Activated T-helper 2 cell treated with anti-CD3 and anti-CD28 coated beads, Interferon-gamma antibody, Interleukin-2, Interleukin-4, amounts not matched to agents 10 μg/mL and 5 μg/mL and 100 μg/mL, durations not matched to agents 14 hours and 24 hours and 36 hours (primary cell): ENCODE data around the gene NAP1L4. TPM values are rescaled to one million over a fixed set of nuclear protein-coding genes. Genes with fewer than 3 reads are reported as not detected.
"Not testable (repeated sequence)": the region's sequence is repeated elsewhere in the genome, so short reads cannot be mapped to it uniquely, and the experiment has no call there.

Source experiments
- DNase-seq: peaks from one replicate; pipeline ENCODE4 v3.0.0; 2021; ENCODE audit warnings: low spot score
- H3K27ac Mint-ChIP-seq: one replicate; pipeline ENCODE4 v1.8.0; 2021; ENCODE audit warnings: mixed read lengths
- H3K27me3 Mint-ChIP-seq: one replicate; pipeline ENCODE4 v1.8.0; 2021; ENCODE audit warnings: low read depth, mixed read lengths
- H3K36me3 Mint-ChIP-seq: one replicate; pipeline ENCODE4 v1.8.0; 2021; ENCODE audit warnings: low read depth, mixed read lengths
- H3K4me1 Mint-ChIP-seq: one replicate; pipeline ENCODE4 v1.8.0; 2021; ENCODE audit warnings: low read depth, mixed read lengths
- H3K4me3 Mint-ChIP-seq: one replicate; pipeline ENCODE4 v1.8.0; 2021; ENCODE audit warnings: low read depth, mild to moderate bottlenecking, moderate library complexity, mixed read lengths
- H3K9me3 Mint-ChIP-seq: one replicate; pipeline ENCODE4 v1.8.0; 2021; ENCODE audit warnings: mixed read lengths
- intact Hi-C: fragments of 100-400 bp; cut with micrococcal nuclease; formaldehyde crosslinking; loops from one replicate; pipeline ENCODE4 v1.15.1; 2023
- total RNA-seq: library from RNA; stranded (reverse); gene quantifications from 2 replicates; pipeline ENCODE4 v1.2.3, GENCODE V29; 2022

NAP1L4 gene
- total RNA-seq, 1 donor from 2014 or later = 267 TPM

DNA sequence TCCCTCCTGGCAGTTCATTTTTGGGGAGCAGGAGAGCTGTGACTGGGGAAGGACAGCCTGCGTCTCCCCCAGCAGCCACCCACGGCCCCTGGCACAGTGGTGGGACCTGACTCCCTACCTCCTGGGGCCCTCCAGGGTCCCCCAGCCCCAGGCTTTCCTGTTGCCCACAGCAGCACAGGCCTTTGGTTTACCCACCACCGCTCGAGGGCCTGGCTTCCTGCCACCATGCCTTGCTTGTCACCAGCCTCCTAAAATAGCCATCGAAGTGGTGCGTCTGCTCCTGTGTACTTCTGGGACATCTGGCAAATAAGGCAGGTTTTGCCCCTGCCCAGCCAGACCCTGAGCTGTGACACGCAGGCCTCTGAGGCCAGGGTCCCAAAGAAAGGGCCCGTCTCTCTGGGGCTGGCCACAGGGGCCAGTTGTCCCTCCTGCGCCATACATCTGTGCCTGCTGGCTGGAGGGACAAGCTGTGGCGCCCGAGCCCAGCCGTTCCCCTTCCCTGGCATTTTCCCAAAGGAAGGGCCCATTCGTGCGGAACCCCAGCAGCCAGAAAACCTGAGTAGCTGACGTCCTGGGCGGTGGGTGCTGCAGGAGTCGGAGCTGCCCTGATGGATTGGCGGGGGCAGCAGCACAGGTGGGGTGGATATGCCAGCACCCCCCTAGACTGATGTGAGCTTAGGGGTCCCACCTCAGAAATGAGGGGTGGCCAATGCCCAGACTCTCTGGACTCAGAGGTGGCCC, 77.5 kb downstream of the NAP1L4 start:
- intact Hi-C loops = no loop called here
- Mint-ChIP-seq H3K4me1 (no peaks in the 10 kb centered on the region), H3K9me3 (no peaks in the 10 kb centered on the region), H3K27ac (no peak overlapping the region), H3K4me3 (no peak overlapping the region), H3K36me3 (no peaks in the 10 kb centered on the region), H3K27me3 (no peaks in the 10 kb centered on the region)
- DNase-seq = no peak

DNA sequence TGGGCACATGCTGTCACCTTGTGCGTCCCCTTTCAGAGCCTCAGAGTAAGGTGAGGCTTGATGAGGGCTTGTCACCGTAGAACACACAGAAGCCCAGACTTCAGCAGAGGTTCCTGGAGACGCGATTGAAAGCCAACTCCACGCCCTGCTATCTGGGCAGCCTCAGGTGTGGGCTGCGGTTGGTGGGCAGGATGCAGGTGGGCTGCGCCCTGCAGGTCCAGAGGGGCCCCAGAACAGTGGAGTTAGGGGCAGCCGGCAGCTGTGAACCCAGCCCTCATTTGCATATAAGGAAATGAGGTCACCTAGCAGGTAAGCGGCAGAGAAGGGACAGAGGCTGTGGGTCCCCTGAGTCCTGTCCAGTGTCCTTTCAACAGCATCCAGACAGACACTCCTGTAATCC, 78.4 kb downstream of the NAP1L4 start:
- no peak for DNase-seq
- H3K9me3 Mint-ChIP-seq = no peaks in the 10 kb centered on the region
- H3K36me3 Mint-ChIP-seq = no peaks in the 10 kb centered on the region
- intact Hi-C loops = no loop called here
- no peaks in the 10 kb centered on the region for H3K4me1 Mint-ChIP-seq
- H3K4me3 Mint-ChIP-seq = no peak overlapping the region
- no peak overlapping the region for H3K27ac Mint-ChIP-seq
- H3K27me3 Mint-ChIP-seq = no peaks in the 10 kb centered on the region

DNA sequence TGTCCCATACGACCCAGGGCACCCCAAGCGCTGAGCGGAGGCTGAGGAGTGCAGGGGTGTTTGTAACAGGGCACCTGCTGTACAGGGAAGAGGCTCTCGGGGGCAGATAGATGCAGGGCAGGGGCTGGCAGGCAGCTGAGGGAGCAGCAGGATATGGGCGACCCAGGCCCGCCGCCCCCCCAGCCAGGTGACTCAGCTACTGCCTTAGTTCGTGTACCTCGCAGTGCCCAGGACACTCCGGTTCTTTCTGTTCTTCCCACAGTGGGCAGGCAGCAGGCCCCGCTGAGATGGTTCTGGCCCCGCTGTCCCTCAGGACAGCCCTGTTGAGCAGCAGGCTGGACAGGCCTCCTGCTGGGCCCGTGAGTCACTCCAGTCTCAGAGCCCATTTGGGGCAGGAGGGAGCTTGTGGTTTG, 79.1 kb downstream of the NAP1L4 start:
- intact Hi-C loops = no loop called here
- no peaks in the 10 kb centered on the region for H3K27me3 Mint-ChIP-seq
- H3K4me3 Mint-ChIP-seq = no peak overlapping the region
- no peaks in the 10 kb centered on the region for H3K36me3 Mint-ChIP-seq
- no peak overlapping the region for H3K27ac Mint-ChIP-seq
- no peak for DNase-seq
- no peaks in the 10 kb centered on the region for H3K4me1 Mint-ChIP-seq
- no peaks in the 10 kb centered on the region for H3K9me3 Mint-ChIP-seq

DNA sequence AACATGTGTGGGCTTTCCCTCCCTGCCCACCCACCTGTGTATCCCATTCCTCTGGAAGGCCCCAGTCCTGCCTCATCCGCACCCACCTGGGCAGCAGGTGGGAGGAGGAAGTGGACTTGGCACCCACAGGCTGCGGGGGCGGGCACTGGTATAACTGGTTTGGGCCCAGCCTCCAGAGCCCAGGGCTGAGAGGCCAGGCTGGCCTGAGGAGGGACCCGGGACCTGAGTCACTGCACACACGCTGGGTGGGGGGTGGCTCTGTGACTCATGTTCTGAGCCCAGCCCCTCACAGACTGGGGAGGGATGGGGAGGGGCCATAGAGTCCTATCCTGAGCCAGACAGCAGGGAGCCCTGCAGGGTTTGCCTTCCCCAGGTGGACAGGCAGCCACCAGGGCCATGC, 79.6 kb downstream of the NAP1L4 start:
- intact Hi-C loops = no loop called here
- H3K27me3 Mint-ChIP-seq = no peaks in the 10 kb centered on the region
- no peaks in the 10 kb centered on the region for H3K4me1 Mint-ChIP-seq
- DNase-seq = no peak
- H3K4me3 Mint-ChIP-seq = no peak overlapping the region
- H3K27ac Mint-ChIP-seq = no peak overlapping the region
- H3K9me3 Mint-ChIP-seq = no peaks in the 10 kb centered on the region
- no peaks in the 10 kb centered on the region for H3K36me3 Mint-ChIP-seq

DNA sequence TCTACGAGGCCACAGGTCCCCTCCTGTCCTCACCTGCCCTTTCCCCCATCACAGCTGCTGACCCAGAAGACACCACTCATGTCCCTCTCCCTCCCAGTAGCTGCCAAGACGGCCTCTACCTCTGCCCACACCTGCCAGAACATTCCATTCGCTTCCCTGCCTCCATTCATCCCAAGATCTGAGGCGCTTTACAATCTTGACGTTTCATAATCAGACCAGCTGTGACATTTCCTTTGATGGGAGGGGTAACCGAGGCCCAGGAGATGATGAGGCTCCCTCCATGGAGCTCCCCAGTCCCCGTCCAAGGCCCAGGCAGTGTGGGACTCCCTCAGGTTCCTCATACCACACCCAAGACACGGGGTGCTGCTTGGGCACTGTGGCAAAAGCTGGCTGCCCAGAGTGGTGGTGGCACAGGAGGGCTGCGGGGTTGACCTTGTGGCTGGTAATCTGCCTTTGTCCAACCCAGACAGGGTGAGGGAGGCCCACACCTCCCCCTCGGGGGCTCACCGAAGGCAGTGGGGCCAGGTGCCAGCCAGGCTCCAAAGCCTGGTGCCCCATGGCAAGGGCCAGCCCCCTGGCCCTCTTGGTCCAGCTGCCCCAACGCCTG, 80.2 kb downstream of the NAP1L4 start:
- Mint-ChIP-seq H3K4me3 (no peak overlapping the region), H3K4me1 (no peaks in the 10 kb centered on the region), H3K36me3 (no peaks in the 10 kb centered on the region), H3K27ac (no peak overlapping the region), H3K27me3 (no peaks in the 10 kb centered on the region), H3K9me3 (no peaks in the 10 kb centered on the region)
- intact Hi-C loops = no loop called here
- no peak for DNase-seq

DNA sequence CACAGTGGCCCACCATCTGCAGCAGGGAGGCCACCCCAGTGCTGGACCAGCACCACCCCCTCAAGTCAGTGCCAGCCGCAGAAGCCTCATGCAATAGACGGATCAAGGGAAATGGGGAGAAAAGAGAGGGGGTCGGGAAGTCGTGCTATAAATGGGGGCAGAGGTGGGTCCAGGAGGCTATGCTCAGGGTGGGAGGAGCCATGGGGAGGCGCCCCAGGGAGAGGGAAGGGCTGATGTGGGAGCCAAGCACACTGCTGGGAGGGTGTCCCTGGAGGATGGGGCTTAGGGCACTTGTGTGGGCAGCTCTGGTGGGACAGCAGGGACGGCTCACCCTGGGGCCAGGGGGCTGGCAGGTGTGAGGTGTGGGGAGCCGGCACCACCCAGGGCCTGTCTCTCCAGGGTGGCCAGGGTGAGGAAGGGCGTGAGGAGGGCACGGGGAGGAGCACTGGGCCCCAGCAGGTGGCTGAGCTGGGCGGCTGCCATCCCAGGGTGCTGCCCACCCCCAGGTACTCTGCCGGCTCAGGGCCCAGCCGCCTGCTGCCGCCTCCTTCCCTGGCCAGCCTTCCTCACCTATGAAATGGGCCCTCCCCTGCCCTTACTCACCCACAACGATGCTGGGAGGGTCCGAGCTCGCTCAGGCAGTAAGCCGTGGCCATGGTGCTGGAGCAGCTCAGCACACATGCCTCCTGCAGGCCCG, 80.9 kb downstream of the NAP1L4 start:
- intact Hi-C loops = no loop called here
- Mint-ChIP-seq H3K27me3 (no peaks in the 10 kb centered on the region), H3K9me3 (no peaks in the 10 kb centered on the region), H3K4me3 (no peak overlapping the region), H3K36me3 (no peaks in the 10 kb centered on the region), H3K27ac (no peak overlapping the region), H3K4me1 (no peaks in the 10 kb centered on the region)
- DNase-seq = no peak

DNA sequence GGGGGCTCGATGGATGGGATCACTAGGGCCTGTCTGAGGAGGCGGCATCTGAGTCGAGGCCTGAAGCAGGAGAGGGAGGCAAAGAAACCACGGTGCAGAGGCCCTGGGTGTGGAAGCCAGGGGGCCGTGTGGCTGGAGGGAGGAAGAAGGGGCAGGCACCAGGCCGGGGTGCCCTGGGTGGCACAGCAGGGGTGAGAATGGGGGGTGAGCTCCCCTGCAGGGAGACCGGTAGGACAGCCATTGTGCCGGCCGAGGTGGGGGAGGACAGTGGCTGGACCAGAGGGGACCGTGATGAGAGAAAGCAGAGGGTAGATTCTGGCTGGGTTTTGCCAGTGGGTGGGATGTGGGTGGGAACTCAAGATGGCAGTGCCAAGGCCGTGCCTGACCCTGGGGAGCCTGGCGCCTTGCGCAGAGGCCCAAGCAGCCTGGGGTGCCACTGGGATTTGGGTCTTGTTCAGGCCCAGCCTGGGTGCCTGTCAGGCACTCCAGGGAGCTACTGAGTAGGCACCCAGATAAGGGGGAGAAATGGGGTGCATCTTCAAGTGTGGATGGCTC, 81.7 kb downstream of the NAP1L4 start:
- intact Hi-C loops = no loop called here
- Mint-ChIP-seq H3K27ac (no peak overlapping the region), H3K9me3 (peaks cover 4% of the 10 kb centered on the region), H3K4me3 (no peak overlapping the region), H3K36me3 (peaks cover 6% of the 10 kb centered on the region), H3K27me3 (no peaks in the 10 kb centered on the region), H3K4me1 (no peaks in the 10 kb centered on the region)
- no peak for DNase-seq

DNA sequence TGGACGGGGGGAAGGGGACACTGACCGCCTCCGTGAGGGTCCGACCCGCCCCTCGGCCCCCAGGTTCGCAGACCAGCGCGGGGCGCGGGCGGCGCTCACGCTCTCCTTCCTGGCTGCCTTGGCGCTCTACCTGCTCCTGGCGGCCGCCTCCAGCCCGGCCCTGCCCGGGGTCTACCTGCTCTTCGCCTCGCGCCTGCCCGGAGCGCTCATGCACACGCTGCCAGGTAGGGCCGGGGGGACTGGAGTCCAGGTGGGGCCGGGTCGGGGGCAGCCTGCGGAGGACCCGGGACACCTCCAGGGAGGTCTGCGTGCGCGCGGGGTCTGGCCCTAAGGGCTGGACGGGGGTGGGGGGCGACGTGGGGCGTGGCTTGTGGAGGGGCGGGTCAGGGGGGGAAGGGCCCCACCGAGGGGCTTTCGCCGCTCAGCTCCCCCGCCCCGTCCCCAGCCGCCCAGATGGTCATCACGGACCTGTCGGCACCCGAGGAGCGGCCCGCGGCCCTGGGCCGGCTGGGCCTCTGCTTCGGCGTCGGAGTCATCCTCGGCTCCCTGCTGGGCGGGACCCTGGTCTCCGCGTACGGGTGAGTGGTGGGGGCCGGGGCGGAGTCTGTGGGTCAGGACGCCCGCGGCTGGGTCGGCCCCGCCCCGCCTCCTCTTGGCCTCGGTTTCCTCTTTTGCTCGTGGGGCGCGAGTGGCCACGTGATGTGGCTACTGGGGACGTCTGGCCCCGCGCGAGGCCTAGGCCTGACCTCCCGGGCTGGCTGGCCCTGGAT, 82.8 kb downstream of the NAP1L4 start:
- no peak overlapping the region for H3K4me3 Mint-ChIP-seq
- H3K36me3 Mint-ChIP-seq = peaks cover 15% of the 10 kb centered on the region
- H3K27me3 Mint-ChIP-seq = no peaks in the 10 kb centered on the region
- intact Hi-C loops = no loop called here
- H3K9me3 Mint-ChIP-seq = peaks cover 10% of the 10 kb centered on the region
- DNase-seq = no peak
- H3K4me1 Mint-ChIP-seq = peaks cover 2% of the 10 kb centered on the region
- no peak overlapping the region for H3K27ac Mint-ChIP-seq

DNA sequence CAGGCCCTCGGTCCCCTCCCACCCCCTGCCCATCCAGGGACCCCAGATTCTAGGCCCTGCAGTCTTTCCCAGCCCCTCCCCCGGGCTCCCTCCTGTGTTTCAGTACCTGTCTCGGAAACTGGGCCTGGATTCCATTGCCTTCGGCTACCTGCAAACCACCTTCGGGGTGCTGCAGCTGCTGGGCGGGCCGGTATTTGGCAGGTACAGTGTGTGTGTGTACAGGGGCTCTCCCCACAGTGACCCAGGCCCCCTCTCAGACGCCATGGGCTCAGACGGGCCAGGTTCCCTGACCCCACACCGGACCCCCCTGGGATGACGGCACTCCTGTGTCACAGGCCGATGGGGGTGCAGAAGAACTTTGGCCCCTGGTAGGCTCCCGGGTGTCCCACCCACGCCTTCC, 84.0 kb downstream of the NAP1L4 start:
- Mint-ChIP-seq H3K27me3 (no peaks in the 10 kb centered on the region), H3K4me1 (peaks cover 7% of the 10 kb centered on the region), H3K9me3 (peaks cover 10% of the 10 kb centered on the region), H3K4me3 (no peak overlapping the region), H3K27ac (no peak overlapping the region), H3K36me3 (peaks cover 15% of the 10 kb centered on the region)
- intact Hi-C loops = no loop called here
- no peak for DNase-seq

DNA sequence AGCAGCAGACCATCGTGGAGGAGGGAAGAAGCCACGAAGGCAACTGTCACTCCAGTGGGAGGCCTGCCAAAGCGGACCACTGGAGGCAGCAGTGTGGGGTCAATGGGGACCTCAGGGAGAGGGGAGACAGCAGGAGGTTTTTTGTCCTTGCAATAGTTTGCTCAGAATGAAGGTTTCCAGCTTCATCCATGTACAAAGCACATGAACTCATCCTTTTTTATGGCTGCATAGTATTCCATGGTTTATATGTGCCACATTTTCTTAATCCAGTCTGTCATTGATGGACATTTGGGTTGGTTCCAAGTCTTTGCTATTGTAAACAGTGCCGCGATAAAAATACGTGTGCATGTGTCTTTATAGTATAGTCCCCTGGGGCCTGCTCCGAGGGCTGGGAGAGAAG, 86.8 kb downstream of the NAP1L4 start:
- DNase-seq, H3K4me3 Mint-ChIP-seq, H3K9me3 Mint-ChIP-seq, H3K27ac Mint-ChIP-seq, intact Hi-C loops, H3K27me3 Mint-ChIP-seq: not testable (repeated sequence)
- peaks cover 15% of the 10 kb centered on the region for H3K4me1 Mint-ChIP-seq
- peaks cover 15% of the 10 kb centered on the region for H3K36me3 Mint-ChIP-seq

DNA sequence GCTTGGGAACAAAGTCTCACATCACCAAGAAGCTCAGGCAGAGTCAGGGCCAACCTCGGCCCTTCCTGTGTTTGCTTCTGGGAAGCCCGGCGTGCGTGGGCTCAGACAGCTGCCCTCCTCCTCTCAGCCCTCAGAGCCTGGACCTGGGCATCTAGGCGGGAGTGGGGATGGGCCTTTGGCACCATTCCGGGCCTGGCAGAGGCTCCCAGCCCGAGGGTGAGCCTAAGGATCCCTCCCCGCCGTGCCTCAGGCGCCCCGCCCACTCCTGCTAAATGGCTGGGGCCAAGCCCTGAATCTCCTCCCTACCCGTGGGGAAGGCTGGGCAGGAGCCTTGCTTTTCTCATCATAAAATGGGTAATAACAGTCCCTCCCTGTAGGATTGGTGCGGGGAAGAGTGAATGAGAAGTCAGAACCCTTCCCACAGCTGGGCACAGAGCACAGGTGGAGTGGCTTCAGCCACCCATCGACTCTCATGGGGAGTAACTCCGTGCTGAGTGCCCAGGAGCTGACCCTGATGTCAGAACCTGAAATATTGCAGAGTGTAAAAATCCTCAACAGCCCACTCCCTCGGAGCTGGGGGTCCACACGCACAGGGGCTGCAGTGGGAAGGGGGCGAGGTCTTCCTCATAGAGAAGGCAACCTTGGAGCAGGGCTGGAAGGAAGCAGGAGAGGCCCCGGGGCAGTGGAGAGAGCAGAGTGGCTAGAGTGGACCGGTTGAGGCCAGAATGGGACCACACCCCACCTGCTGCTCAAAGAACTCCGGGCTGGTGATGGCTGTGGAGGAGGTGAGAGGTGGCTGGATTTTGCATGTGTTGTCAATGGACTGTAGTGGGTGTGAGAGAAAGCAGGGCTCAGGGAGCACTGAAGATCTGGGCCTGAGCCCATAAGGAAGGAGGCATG, 87.7 kb downstream of the NAP1L4 start:
- peaks cover 15% of the 10 kb centered on the region for H3K36me3 Mint-ChIP-seq
- DNase-seq = no peak
- no peak overlapping the region for H3K27ac Mint-ChIP-seq
- H3K27me3 Mint-ChIP-seq = no peaks in the 10 kb centered on the region
- intact Hi-C loops = no loop called here
- peaks cover 10% of the 10 kb centered on the region for H3K9me3 Mint-ChIP-seq
- H3K4me1 Mint-ChIP-seq = peaks cover 19% of the 10 kb centered on the region
- H3K4me3 Mint-ChIP-seq = peak overlapping the region; percentile 57

DNA sequence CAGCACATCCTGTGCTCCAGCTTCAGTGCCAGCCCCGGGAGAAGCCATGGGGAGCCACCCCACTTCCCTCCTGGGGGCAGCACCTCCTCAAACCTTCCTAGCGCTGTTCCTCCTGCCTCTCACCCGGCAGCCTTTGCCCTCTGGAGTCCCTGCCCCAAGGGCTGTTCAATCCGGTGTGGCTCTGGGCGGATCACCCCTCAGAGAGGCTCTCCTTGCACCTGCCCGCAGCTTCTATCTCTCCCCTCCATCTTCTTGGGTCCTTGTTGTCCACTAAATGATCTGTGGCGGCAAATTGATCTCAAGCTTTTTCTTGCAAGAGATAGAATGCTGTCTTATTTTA, 88.5 kb downstream of the NAP1L4 start:
- H3K4me3 Mint-ChIP-seq = peak overlapping the region; percentile 57
- no peak for DNase-seq
- no peak overlapping the region for H3K27ac Mint-ChIP-seq
- H3K27me3 Mint-ChIP-seq = no peaks in the 10 kb centered on the region
- intact Hi-C loops = loop anchor here (2.0 kb wide), 2 partner anchors 19 to 87 kb away; partner anchors contain the start of gene CDKN1C
- peaks cover 15% of the 10 kb centered on the region for H3K36me3 Mint-ChIP-seq
- H3K4me1 Mint-ChIP-seq = peaks cover 26% of the 10 kb centered on the region
- H3K9me3 Mint-ChIP-seq = peaks cover 10% of the 10 kb centered on the region
